HUDEP-2 (cell line): ENCODE data around the gene SCYL1.
A peak's percentile ranks its signal among the peaks of the same experiment; 100 is the strongest.

Experiments used
- DNase-seq, 76 experiments: peaks; one replicate each; lab custom pipeline; 2025; ENCODE audit not compliant: unreplicated experiment in 76 of 76; lab: John Stamatoyannopoulos, UW

SCYL1 gene

GRCh38 chr11:65530157-65530496 is 5.2 kb downstream of the SCYL1 start:
- DNase-seq = peak in 13 of 76 experiments; percentile 4 to 39 (median 11)

- DNase-seq = no peak
Measured at GRCh38 chr11:65532388-65533064, 7.6 kb downstream of the SCYL1 start.

DNA sequence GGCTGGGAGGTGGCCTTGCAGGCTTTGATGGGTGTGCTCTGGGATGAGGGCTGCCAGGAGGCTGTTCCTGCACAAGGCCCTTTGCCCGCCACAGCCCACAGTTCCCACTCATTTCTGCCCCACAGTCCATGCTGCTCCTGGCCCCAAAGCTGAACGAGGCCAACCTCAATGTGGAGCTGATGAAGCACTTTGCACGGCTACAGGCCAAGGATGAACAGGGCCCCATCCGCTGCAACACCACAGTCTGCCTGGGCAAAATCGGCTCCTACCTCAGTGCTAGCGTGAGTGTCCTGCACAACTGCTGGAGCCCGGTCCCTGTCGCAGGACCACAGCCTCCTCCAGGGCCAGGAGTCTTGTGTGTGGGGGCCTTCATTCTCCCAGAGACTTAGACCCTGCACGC is 10.2 kb downstream of the SCYL1 start:
- no peak for DNase-seq

- no peak for DNase-seq
Measured at GRCh38 chr11:65536412-65537295, 11.8 kb downstream of the SCYL1 start.

DNA sequence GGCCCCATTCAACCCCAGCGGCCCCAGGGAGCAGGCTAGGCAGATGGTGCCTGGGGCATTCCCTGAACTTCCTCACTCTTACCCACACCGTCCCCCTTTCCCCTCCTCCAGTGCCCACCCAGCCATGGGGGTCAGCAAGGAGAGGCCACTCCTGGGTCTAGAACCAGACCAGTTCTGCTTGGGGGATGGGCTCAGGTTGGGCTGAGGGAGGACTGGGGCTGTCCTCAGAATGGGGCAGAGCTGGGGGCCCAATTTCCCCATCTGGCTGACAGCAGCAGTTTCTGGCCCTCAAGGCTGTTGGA is 12.4 kb downstream of the SCYL1 start:
- no peak for DNase-seq

DNA sequence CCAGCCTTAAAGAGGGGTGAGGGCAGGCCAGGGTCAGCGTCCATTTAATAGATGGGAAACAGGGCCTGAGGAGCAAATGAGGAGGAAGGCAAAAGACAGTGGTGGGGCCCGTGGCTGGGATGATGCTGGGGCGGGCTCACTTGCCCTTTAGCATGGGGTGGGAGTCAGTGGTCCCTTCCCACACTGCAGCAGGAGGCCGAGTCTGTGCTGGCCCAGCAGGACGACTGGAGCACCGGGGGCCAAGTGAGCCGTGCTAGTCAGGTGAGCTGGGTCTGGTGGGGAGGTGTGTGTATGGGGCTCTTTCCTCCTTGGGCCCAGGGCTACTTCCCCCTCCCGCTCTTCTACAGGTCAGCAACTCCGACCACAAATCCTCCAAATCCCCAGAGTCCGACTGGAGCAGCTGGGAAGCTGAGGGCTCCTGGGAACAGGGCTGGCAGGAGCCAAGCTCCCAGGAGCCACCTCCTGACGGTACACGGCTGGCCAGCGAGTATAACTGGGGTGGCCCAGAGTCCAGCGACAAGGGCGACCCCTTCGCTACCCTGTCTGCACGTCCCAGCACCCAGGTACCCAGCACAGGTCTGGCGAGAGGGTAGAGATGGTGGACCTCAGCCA is 12.8 kb downstream of the SCYL1 start:
- DNase-seq = no peak

DNA sequence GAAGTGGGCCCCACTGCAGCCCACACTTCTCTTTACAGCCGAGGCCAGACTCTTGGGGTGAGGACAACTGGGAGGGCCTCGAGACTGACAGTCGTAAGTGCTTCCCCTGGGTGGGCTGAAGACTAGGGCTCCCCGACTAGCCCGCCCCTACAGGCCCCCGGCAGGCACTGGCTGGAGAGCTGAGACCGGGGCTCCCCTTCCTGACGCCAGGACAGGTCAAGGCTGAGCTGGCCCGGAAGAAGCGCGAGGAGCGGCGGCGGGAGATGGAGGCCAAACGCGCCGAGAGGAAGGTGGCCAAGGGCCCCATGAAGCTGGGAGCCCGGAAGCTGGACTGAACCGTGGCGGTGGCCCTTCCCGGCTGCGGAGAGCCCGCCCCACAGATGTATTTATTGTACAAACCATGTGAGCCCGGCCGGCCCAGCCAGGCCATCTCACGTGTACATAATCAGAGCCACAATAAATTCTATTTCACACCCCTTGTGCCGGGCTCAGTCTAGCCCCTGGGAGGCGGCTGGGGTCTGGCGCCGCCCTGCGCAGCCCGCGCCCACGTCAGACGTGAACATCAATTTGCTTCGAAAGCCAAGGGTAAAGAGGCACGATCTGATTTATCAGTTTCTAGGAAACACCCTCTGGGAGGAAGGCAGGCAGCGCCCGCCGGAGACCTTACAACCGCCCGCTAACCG is 13.5 kb downstream of the SCYL1 start:
- DNase-seq = no peak

DNA sequence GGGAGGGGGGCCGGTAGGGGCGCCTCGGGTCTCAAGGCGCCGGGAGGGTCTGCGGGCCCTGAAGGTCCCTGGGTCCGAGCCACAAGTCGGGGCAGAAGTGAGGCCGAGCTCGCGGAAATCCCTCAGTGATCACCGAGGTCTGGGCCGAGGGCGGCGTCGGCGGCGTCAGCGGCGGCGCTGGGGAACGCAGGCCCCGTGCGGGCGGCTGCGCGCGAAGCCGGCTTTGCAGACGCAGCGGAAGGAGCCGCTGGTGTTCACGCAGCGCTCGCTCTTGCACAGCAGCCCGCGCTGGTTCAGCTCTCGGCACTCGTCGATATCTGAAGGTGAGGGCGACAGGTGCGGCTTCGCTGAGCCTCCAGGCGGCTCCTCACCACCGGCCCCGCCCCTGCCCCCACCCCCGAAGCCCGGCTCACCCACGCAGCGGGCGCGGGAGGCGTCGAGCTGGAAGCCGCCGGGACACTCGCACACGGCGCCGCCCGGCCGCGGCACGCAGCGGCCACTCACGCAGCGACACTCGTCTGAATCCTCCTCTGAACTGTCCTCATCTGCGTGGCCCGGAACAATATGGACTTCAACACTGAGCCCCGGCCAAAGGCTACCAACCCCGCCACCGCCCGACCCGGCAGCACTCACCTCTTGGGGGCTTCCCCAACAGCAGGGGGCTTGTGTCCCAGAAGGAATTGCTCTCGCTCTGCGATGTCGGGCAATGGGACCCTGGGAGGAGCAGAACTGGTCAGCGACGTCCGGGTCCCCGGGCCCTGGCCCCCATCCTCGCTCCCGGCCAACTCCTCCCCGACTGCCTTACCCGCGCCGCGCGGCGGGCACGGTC is 14.2 kb downstream of the SCYL1 start:
- DNase-seq = no peak

- DNase-seq = peak in 3 of 76 experiments; percentile 50 to 65 (median 56)
Measured at GRCh38 chr11:65539744-65540289, 14.9 kb downstream of the SCYL1 start.

- DNase-seq = peak in 72 of 76 experiments; percentile 23 to 99 (median 86)
Measured at GRCh38 chr11:65540290-65541092, 15.6 kb downstream of the SCYL1 start.

DNA sequence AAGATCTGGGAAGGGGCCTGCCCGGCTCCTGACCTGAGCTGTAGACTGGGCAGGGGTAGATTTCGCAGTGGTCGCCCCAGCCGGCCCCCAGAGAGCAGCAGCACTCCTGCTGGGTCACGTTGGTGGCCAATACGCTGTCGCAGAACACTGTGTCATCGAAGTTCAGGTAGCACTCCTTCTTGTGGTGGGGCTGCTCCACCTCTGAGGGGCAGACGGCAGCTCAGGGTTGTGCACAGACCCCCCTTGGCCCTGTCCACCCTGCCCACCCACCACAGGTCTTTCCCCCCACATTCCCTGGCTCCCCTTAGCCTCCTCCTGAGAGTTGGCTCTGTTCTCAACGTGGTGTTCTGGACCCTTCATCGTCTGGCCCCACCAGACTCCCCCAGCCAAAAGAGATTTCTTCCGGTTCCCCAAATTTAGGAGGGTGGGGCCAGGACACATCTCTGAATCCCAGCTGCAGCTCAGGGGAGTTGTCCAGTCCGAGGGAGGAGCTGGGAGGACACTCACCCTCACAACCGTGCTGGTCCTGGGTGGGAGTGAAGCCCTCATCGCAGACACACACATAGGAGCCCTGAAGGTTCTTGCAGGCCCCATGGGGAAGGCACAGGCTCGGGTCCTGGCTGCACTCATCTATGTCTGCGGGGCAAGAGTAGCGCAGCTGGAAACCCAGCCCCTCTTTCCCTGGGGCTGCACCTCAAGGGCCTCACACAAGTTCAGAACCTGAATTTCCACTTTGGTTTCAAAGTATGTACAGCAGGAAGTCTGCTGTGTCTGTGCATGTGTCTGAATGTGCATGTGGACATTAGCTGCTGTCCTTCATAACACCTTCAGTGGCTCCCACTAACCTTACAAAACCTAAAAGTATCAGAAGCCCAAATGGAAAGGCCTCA is 16.5 kb downstream of the SCYL1 start:
- no peak for DNase-seq

DNA sequence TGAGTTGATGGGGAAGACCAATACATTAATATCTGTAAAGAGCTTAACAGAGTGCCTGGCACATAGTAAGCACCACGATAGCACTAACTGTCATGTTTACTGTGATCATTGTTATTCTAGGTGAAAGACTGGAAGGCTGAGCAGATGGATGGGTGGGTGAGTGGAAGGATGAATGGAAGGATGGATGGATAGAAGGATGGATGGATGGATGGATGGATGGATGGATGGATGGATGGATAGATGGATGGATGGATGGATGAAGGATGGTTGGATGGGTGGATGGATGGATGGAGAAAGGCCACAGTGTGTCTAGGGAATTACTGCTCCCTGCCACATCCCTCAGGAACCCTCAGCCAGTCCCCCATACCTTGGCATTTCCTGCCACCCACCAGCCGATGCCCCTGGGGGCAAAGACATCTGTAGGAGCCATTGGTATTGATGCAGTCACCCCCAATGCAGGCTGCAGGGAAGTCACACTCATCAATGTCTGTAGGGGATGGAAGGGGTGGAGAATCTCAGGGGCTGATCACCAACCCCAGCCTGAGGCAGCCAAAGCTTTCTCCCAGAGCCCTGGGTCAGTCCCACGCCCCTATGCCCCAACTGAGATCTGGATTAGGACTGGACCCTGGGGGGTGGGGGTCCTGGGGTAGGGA is 18.0 kb downstream of the SCYL1 start:
- no peak for DNase-seq

- DNase-seq = peak in 1 of 76 experiments; percentile 30
Measured at GRCh38 chr11:65545853-65546216, 21.0 kb downstream of the SCYL1 start.

GRCh38 chr11:65546217-65546958 is 21.5 kb downstream of the SCYL1 start:
- peak in 75 of 76 experiments; percentile 30 to 98 (median 92) for DNase-seq

DNA sequence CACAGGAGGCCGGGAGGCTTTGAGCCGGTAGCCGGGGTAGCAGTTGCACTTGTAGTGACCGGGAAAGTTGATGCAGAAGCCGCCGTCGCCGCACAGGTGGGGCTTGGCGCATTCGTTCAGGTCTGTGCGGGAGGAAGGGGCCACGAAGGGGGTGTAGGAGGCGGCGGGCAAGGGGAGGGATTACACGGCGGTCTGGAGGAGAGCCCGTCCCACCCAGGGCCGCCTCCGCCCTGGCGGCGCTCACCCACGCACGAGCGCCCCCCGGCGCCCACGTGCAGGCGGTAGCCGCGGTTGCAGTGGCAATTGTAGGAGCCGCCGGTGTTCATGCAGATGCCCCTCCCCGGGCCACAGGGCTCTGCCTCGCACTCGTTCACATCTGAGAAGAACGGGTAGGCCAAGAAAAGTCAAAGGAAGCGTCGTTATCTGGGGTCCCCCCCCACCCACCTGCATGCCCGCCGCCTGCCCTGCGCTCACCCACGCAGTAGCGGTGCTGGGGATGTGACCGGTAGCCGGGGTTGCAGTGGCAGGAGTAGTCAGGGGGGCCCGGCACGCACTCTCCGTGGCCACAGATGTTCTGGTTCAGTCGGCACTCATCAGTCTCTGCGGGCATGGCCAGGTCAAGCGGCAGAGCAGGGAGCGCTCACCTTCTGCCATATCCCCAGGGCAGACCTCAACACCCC is 22.7 kb downstream of the SCYL1 start:
- DNase-seq = no peak

GRCh38 chr11:65548395-65548794 is 23.5 kb downstream of the SCYL1 start:
- DNase-seq = no peak

GRCh38 chr11:65549096-65549495 is 24.2 kb downstream of the SCYL1 start:
- no peak for DNase-seq
